ENCODE results near the gene CTPS1. TPM values are rescaled to one million over a fixed set of nuclear protein-coding genes. Genes with fewer than 3 reads are reported as not detected.

Gene CTPS1
- total RNA-seq, result 39.5 and 43.0 TPM in 2 replicates

DNA sequence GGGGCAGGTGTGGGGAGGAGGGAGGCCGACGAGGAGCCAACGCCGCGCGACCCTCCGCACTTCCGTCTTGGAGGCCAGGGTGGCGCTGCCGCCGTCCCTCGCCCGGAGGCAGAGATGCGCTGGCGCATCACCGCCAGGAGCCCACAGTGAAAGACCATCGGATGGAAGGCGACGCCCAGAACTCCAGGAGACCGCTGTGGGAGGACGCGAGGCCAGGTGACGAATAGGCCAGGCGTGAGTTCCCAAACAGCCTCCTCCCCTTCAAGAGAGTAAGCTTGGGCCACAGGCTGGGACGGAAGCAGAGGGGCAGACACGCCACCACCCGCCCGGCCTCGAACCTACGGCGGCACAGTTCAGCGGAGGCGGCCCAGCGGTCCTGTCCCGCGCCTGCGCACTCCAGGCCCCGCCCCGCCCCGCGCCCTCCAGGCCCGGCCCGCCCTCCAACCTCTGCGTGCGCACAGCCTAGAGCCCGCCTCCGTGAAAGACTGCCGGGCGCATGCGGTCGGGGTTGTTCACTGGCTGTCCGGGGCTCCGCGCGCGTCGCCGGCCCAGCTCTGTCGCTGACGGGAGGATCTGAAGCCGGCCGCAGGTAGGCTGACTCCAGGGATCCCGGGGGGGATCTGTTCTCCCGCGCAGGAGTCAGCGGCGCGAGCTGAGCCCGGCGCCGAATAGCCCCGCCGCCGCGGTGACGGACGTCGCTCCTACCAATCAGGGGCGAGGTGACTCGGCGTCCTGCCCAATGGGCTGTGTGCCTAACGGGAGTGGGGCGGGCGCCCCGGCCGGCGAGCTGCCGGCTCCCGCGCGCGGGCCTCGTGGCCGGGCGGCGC, at the start of gene CTPS1:
CTPS1 (plus strand) TSS at position 456 of the 827 bp plus-strand sequence. CDS start 3,595 bp downstream, outside the sequence.
- TF ChIP-seq, protein P1, sequence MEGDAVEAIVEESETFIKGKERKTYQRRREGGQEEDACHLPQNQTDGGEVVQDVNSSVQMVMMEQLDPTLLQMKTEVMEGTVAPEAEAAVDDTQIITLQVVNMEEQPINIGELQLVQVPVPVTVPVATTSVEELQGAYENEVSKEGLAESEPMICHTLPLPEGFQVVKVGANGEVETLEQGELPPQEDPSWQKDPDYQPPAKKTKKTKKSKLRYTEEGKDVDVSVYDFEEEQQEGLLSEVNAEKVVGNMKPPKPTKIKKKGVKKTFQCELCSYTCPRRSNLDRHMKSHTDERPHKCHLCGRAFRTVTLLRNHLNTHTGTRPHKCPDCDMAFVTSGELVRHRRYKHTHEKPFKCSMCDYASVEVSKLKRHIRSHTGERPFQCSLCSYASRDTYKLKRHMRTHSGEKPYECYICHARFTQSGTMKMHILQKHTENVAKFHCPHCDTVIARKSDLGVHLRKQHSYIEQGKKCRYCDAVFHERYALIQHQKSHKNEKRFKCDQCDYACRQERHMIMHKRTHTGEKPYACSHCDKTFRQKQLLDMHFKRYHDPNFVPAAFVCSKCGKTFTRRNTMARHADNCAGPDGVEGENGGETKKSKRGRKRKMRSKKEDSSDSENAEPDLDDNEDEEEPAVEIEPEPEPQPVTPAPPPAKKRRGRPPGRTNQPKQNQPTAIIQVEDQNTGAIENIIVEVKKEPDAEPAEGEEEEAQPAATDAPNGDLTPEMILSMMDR (IDR thresholded peaks at IDR 0.05), result no peak
- Mint-ChIP-seq H3K9me3 (no peaks in the 10 kb centered on the region), H3K4me3 (peak within 1 kb of the TSS; percentile 94), H3K4me1 (peaks cover 19% of the 10 kb centered on the region), H3K36me3 (ENCODE audit: low read depth) (peaks cover 23% of the 10 kb centered on the region), H3K27ac (peak within 1 kb of the TSS; percentile 92), H3K27me3 (no peaks in the 10 kb centered on the region)
- ATAC-seq (ENCODE audit: low read depth), result peak; percentile 86
- ChIA-PET POLR2A (interaction anchor here (0.6 to 1.8 kb wide), 12 partner anchors 13 to 1482 kb away, joined by 3 to 16 read pairs (median 4); partner anchors contain the start of genes CITED4, NFYC, PPCS and ZFP69B), CTCF (interaction anchor here (1.1 kb wide), 1 partner anchor 24 kb away, joined by 4 read pairs; no protein-coding TSS in a partner anchor)
- DNase-seq, result peak; percentile 95
- intact Hi-C loops (cut with micrococcal nuclease), result loop anchor here (1.0 kb wide), 3 partner anchors 24 to 288 kb away; partner anchors contain the start of genes CITED4 and NFYC

GRCh38 chr1:40930174-40930964, 49.1 kb upstream of the CTPS1 start:
- intact Hi-C loops (cut with micrococcal nuclease), result no loop called here
- DNase-seq (no peak), ATAC-seq (ENCODE audit: low read depth) (no peak)
- Mint-ChIP-seq H3K36me3 (ENCODE audit: low read depth) (no peaks in the 10 kb centered on the region), H3K9me3 (no peaks in the 10 kb centered on the region), H3K27me3 (peaks cover 5% of the 10 kb centered on the region), H3K27ac (no peak overlapping the region), H3K4me1 (no peaks in the 10 kb centered on the region), H3K4me3 (no peak overlapping the region)
- POLR2A ChIA-PET, result no interaction called here
- TF ChIP-seq, protein P1 (IDR thresholded peaks at IDR 0.05), result no peak
- CTCF ChIA-PET, result no interaction called here

- Mint-ChIP-seq H3K4me3 (no peak overlapping the region), H3K4me1 (no peaks in the 10 kb centered on the region), H3K27ac (no peak overlapping the region), H3K27me3 (peaks cover 5% of the 10 kb centered on the region), H3K9me3 (no peaks in the 10 kb centered on the region), H3K36me3 (ENCODE audit: low read depth) (no peaks in the 10 kb centered on the region)
- TF ChIP-seq, protein P1 (IDR thresholded peaks at IDR 0.05), result no peak
- ChIA-PET CTCF (no interaction called here), POLR2A (no interaction called here)
- intact Hi-C loops (cut with micrococcal nuclease), result no loop called here
- DNase-seq (no peak), ATAC-seq (ENCODE audit: low read depth) (no peak)
Observed at GRCh38 chr1:40931601-40932000, 47.9 kb upstream of the CTPS1 start.

- Mint-ChIP-seq H3K4me3 (no peak overlapping the region), H3K27ac (no peak overlapping the region), H3K9me3 (no peaks in the 10 kb centered on the region), H3K4me1 (no peaks in the 10 kb centered on the region), H3K36me3 (ENCODE audit: low read depth) (no peaks in the 10 kb centered on the region), H3K27me3 (peaks cover 5% of the 10 kb centered on the region)
- DNase-seq (no peak), ATAC-seq (ENCODE audit: low read depth) (no peak)
- TF ChIP-seq, protein P1 (IDR thresholded peaks at IDR 0.05), result no peak
- ChIA-PET POLR2A (no interaction called here), CTCF (no interaction called here)
- intact Hi-C loops (cut with micrococcal nuclease), result no loop called here
Observed at GRCh38 chr1:40932006-40932405, 47.5 kb upstream of the CTPS1 start.

- Mint-ChIP-seq H3K4me3 (no peak overlapping the region), H3K9me3 (no peaks in the 10 kb centered on the region), H3K27ac (no peak overlapping the region), H3K27me3 (peaks cover 5% of the 10 kb centered on the region), H3K36me3 (ENCODE audit: low read depth) (no peaks in the 10 kb centered on the region), H3K4me1 (no peaks in the 10 kb centered on the region)
- TF ChIP-seq, protein P1 (IDR thresholded peaks at IDR 0.05), result no peak
- ChIA-PET POLR2A (no interaction called here), CTCF (no interaction called here)
- DNase-seq (no peak), ATAC-seq (ENCODE audit: low read depth) (no peak)
- intact Hi-C loops (cut with micrococcal nuclease), result no loop called here
Observed at GRCh38 chr1:40936931-40937339, 42.6 kb upstream of the CTPS1 start.

All from activated B cell treated with CpG ODN at 0.5 μM for 24 hours (primary cell).